HCT116 (cell line): ENCODE data around the gene CPNE2. TPM values are rescaled to one million over a fixed set of nuclear protein-coding genes. Genes with fewer than 3 reads are reported as not detected.

Experiments used
- ATAC-seq: fragments of 200-7000 bp; cut with Tn5 transposase; 2 replicates; pipeline ENCODE4 v1.9.1; 2020; ENCODE audit warnings: mild to moderate bottlenecking, moderate library complexity
- BruUV-seq: library from RNA; stranded (reverse); fragments of 400-500 nt; replicated peaks from 2 replicates; lab custom pipeline; 2021; lab: Mats Ljungman, UMichigan
- CTCF ChIA-PET: fragments of 300-600 bp; sonication (Branson Sonifier 250); formaldehyde crosslinking; loops from one replicate; lab custom pipeline; 2021; ENCODE audit warnings: antibody characterized with exemption; lab: Charles Lee
- POLR2A ChIA-PET: fragments of 300-600, 350-600 bp; sonication (Branson Sonifier 250); formaldehyde crosslinking; loops from one replicate; lab custom pipeline; 2021; ENCODE audit warnings: antibody characterized with exemption; lab: Charles Lee
- RAD21 ChIA-PET, 2 experiments: fragments of 300-600 bp; sonication (Branson Sonifier 250); formaldehyde crosslinking; loops; one replicate each; lab custom pipeline; 2023; ENCODE audit warnings: low total read pairs in 2 of 2; ENCODE audit not compliant: uncharacterized antibody in 2 of 2, unreplicated experiment in 2 of 2, low non-redundant PET in 1 of 2; lab: Charles Lee
- DNase-seq: peaks from one replicate; pipeline ENCODE4 v3.0.0-alpha.2; 2010; ENCODE audit warnings: low read depth, low spot score
- H2AFZ ChIP-seq: fragments of 200-600 bp; shearing (Covaris generic), sonication (generic); 2 replicates; pipeline ENCODE4 v1.6.1; 2017; ENCODE audit warnings: low read depth, mixed run types, mixed read lengths, antibody characterized with exemption, low read length; ENCODE audit not compliant: poor library complexity, severe bottlenecking
- H3K27ac ChIP-seq: 2 replicates; pipeline ENCODE4 v1.5.1; 2012; ENCODE audit warnings: low read depth, low read length
- H3K27me3 ChIP-seq: fragments of 200-600 bp; sonication (generic); 2 replicates; pipeline ENCODE4 v1.6.1; 2016; ENCODE audit warnings: mixed run types, low read length, mixed read lengths; ENCODE audit not compliant: insufficient read depth
- H3K36me3 ChIP-seq, 2 experiments: fragments of 200-500 bp in 1 of 2; fragments of 200-600 bp in 1 of 2; sonication (Bioruptor generic) in 1 of 2; sonication (generic) in 1 of 2; 2 replicates each; pipeline versions ENCODE4 v1.5.1 to v1.6.1; 2014 to 2016; ENCODE audit warnings: low read length in 2 of 2, inconsistent platforms in 1 of 2, mixed read lengths in 1 of 2, mixed run types in 1 of 2; ENCODE audit not compliant: insufficient read depth in 2 of 2, control insufficient read depth in 1 of 2
- H3K4me1 ChIP-seq, 2 experiments: fragments of 200-600 bp in 1 of 2; sonication (generic) in 1 of 2; 2 replicates each; pipeline versions ENCODE4 v1.5.1 to v1.6.1; 2012 to 2017; ENCODE audit warnings: low read length in 2 of 2, inconsistent platforms in 1 of 2, mild to moderate bottlenecking in 1 of 2, mixed read lengths in 1 of 2, mixed run types in 1 of 2, moderate library complexity in 1 of 2; ENCODE audit not compliant: insufficient read depth in 2 of 2, control insufficient read depth in 1 of 2
- H3K4me2 ChIP-seq: fragments of 200-600 bp; sonication (generic); 2 replicates; pipeline ENCODE4 v1.6.1; 2017; ENCODE audit warnings: mixed run types, low read length, mixed read lengths
- H3K4me3 ChIP-seq, 2 experiments: fragments of 200-600 bp in 1 of 2; sonication (generic) in 1 of 2; replicated peaks in 1 of 2; 2 replicates each; pipeline ENCODE4 v1.5.1; 2011 to 2016; ENCODE audit warnings: low read length in 2 of 2, control low read depth in 1 of 2, low read depth in 1 of 2, mild to moderate bottlenecking in 1 of 2, mixed read lengths in 1 of 2, mixed run types in 1 of 2
- H3K79me2 ChIP-seq: fragments of 200-600 bp; sonication (generic); 2 replicates; pipeline ENCODE4 v1.6.1; 2017; ENCODE audit warnings: mild to moderate bottlenecking, mixed run types, low read length, moderate library complexity, mixed read lengths; ENCODE audit not compliant: insufficient read depth
- H3K9ac ChIP-seq: fragments of 200-600 bp; sonication (generic); 2 replicates; pipeline ENCODE4 v1.6.1; 2016; ENCODE audit warnings: low read length, mixed read lengths
- H3K9me2 ChIP-seq: fragments of 200-600 bp; sonication (generic), shearing (Covaris generic); 2 replicates; pipeline ENCODE4 v1.6.1; 2017; ENCODE audit warnings: mixed run types, mild to moderate bottlenecking, moderate library complexity; ENCODE audit not compliant: insufficient read depth
- H3K9me3 ChIP-seq, 2 experiments: fragments of 200-500 bp in 1 of 2; fragments of 200-600 bp in 1 of 2; sonication (Bioruptor generic) in 1 of 2; sonication (generic) in 1 of 2; 2 replicates each; pipeline ENCODE4 v1.6.1; 2014 to 2017; ENCODE audit warnings: low read length in 2 of 2, mixed read lengths in 2 of 2, inconsistent platforms in 1 of 2, low read depth in 1 of 2, mild to moderate bottlenecking in 1 of 2, mixed run types in 1 of 2, moderate library complexity in 1 of 2; ENCODE audit not compliant: control insufficient read depth in 1 of 2, insufficient read depth in 1 of 2
- H4K20me1 ChIP-seq: fragments of 200-600 bp; sonication (generic), shearing (Covaris generic); 2 replicates; pipeline ENCODE4 v1.6.1; 2017; ENCODE audit warnings: mixed run types, mild to moderate bottlenecking, moderate library complexity; ENCODE audit not compliant: insufficient read depth
- CBX3 ChIP-seq: IDR thresholded peaks from 2 replicates; pipeline ENCODE4 v1.6.1; 2012; ENCODE audit warnings: low read depth
- ELF1 ChIP-seq: IDR thresholded peaks from 2 replicates; pipeline ENCODE4 v1.6.1; 2012; ENCODE audit warnings: low read depth, borderline replicate concordance
- JUND ChIP-seq: IDR thresholded peaks from 2 replicates; pipeline ENCODE4 v1.6.1; 2012
- MAX ChIP-seq: IDR thresholded peaks from 2 replicates; pipeline ENCODE4 v1.6.1; 2012
- RAD21 ChIP-seq: IDR thresholded peaks from 2 replicates; pipeline ENCODE4 v1.6.1; 2012; ENCODE audit warnings: low read depth, mild to moderate bottlenecking
- SIN3A ChIP-seq: IDR thresholded peaks from 2 replicates; pipeline ENCODE4 v1.6.1; 2012; ENCODE audit warnings: low read depth
- ZBTB33 ChIP-seq: IDR thresholded peaks from 2 replicates; pipeline ENCODE4 v1.6.1; 2011; ENCODE audit warnings: mild to moderate bottlenecking, low read length, moderate library complexity; ENCODE audit not compliant: insufficient replicate concordance; ENCODE audit errors: extremely low read depth
- intact Hi-C: fragments of 100-400 bp; cut with micrococcal nuclease; formaldehyde crosslinking; loops from 2 replicates; pipeline ENCODE4 v1.10.0; 2022
- total RNA-seq: library from RNA; stranded (reverse); gene quantifications from one replicate; pipeline ENCODE4 v1.2.1, GENCODE V29; 2021; ENCODE audit not compliant: unreplicated experiment

The CPNE2 gene
- total RNA-seq, 1 experiment from 2014 or later = 31.2 TPM

GRCh38 chr16:57144027-57144426 lies 51.6 kb downstream of the CPNE2 start:
- intact Hi-C loops = no loop called here
- TF ChIP-seq ELF1 (no peak), CBX3 (no peak), JUND (no peak), MAX (no peak), ZBTB33 (no peak), SIN3A (no peak), RAD21 (no peak)

More at GRCh38 chr16:57144027-57144426, 51.6 kb downstream of the CPNE2 start:
- Histone ChIP-seq H3K27me3 (no peaks in the 10 kb centered on the region), H3K36me3 (no peaks in the 10 kb centered on the region), H2AFZ (no peak overlapping the region), H3K4me3 (no peak overlapping the region), H3K9me2 (no peaks in the 10 kb centered on the region), H4K20me1 (no peaks in the 10 kb centered on the region), H3K4me1 (no peaks in the 10 kb centered on the region), H3K27ac (no peak overlapping the region), H3K9me3 (no peaks in the 10 kb centered on the region), H3K4me2 (no peak overlapping the region), H3K9ac (no peak overlapping the region), H3K79me2 (no peaks in the 10 kb centered on the region)
- POLR2A ChIA-PET = no interaction called here
- RAD21 ChIA-PET = no interaction called here
- ATAC-seq (no peak), DNase-seq (no peak)
- no TSS peak for BruUV-seq
- CTCF ChIA-PET = interaction anchor here (0.8 kb wide), 1 partner anchor 51 kb away, joined by 3 read pairs; no protein-coding TSS in a partner anchor
